ENCODE measurements around the gene VPS37D. TPM values are rescaled to one million over a fixed set of nuclear protein-coding genes. Genes with fewer than 3 reads are reported as not detected.
"Not testable (repeated sequence)": the region's sequence is repeated elsewhere in the genome, so short reads cannot be mapped to it uniquely, and the experiment has no call there.

Gene VPS37D
- total RNA-seq, 1 donor from 2014 or later = 2.6 TPM

DNA sequence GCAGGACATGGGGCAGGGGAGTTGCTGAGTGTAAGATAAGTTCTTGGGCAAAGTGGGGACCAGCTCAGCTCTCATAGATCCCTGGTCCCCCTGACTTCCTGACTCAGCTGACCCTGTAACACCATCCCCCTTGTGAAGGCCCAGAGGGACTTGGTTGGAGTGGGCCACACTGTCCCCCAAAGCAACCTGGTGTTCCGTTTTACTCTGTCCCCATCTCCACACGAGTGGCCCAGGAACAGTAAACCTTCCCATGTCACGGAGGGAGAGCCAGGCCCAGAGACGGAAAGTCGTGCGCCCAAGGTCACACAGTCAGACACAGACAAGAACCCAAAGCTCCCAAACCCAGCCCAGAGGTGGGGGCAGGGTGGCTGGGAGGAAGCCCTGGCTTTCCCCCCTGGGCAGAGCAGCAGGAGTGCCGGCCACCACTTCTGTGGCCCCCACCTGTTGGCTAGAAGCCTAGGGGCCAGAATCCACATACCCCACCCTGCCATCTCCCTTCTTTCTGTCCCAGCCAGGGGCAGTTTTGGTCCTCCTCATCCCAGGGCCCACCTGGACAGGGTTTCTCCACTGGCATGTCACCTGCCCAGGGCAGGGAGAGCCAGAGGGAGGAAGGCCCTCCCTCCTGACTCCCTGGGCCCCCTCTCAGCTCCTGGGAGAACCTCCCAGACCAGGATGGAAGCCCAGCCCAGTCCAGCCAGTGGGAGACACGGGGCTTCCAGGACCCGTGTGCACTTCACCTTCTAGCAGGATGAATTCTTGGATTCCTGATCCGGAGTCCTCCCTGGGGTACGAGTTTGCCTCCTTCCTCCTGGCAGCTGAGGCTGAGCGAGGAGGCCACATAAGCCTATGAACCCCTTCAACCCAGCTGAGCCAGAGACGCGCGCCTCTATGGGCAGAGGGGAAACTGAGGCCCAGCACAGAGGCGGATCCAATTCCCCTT, 20.6 kb upstream of the VPS37D start:
- no peak for DNase-seq (ENCODE audit: low read depth in 2 of 2)

GRCh38 chr7:73647725-73648592, 19.7 kb upstream of the VPS37D start:
- no peak for DNase-seq (ENCODE audit: low read depth in 2 of 2)

- DNase-seq (ENCODE audit: low read depth in 2 of 2) = no peak
Observed at GRCh38 chr7:73648593-73649332, 18.9 kb upstream of the VPS37D start.

- DNase-seq (ENCODE audit: low read depth in 2 of 2) = no peak
Observed at GRCh38 chr7:73649576-73649975, 18.1 kb upstream of the VPS37D start.

- DNase-seq (ENCODE audit: low read depth in 2 of 2) = no peak
Observed at GRCh38 chr7:73650524-73650923, 17.1 kb upstream of the VPS37D start.

GRCh38 chr7:73652541-73652949, 15.1 kb upstream of the VPS37D start:
- no peak for DNase-seq (ENCODE audit: low read depth in 2 of 2)

DNA sequence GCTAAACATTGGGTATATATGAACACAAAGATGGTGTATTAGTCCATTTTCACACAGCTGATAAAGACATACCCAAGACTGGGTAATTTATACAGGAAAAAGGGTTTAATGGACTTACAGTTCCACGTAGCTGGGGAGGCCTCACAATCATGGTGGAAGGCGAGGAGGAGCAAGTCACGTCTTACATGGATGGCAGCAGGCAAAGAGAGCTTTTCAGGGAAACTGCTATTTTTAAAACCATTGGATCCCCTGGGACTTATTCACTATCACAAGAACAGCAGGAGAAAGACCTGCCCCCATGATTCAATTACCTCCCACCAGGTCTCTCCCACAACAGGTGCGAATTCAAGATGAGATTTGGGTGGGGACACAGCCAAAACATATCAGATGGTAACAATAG, 12.3 kb upstream of the VPS37D start:
- not testable (repeated sequence) for DNase-seq (ENCODE audit: low read depth in 2 of 2)

GRCh38 chr7:73659983-73660382, 7.6 kb upstream of the VPS37D start:
- no peak for DNase-seq (ENCODE audit: low read depth in 2 of 2)

GRCh38 chr7:73660594-73660993, 7.0 kb upstream of the VPS37D start:
- not testable (repeated sequence) for DNase-seq (ENCODE audit: low read depth in 2 of 2)

DNA sequence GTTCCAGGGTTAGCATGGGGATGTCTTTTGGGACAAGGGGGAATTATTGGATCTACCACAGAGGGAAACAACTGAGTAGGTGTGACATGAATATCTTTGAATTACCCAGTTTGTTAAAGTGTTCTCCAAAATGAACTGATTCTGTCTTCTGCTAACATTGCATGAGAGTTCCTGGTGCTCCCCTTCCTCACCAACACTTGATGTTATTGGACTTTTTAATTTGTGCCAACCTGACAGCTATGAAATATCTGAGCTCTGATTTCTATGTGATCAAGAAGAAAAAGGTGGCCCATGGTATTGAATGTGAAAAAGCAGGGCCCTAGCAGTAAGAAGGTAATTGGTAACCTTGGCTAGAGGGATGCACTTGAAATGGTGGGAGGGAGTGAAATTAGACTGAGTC, 4.6 kb upstream of the VPS37D start:
- no peak for DNase-seq (ENCODE audit: low read depth in 2 of 2)

- peak in 1 of 2 donors; percentile 17 for DNase-seq (ENCODE audit: low read depth in 2 of 2)
Observed at GRCh38 chr7:73668103-73668885, 663 bp downstream of the VPS37D start.

- DNase-seq (ENCODE audit: low read depth in 2 of 2) = no peak
Observed at GRCh38 chr7:73668886-73669230, 1.2 kb downstream of the VPS37D start.

DNA sequence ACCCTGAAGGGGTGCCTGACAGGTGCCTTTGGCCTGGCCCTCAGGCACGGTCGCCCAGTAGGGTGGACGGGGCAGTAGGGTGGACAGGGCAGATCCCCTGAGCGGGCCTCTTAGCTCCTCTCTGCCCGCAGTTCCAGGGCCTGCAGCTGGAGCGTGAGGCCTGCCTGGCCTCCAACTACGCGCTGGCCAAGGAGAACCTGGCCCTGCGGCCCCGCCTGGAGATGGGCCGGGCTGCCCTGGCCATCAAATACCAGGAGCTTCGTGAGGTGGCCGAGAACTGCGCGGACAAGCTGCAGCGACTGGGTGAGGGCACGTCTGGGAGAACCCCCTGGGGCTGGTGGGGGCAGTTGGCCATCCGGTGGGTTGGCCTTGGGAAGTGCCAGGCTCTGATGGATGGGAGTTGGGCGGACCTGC, 1.7 kb downstream of the VPS37D start:
- DNase-seq (ENCODE audit: low read depth in 2 of 2) = no peak

GRCh38 chr7:73669858-73670385, 2.3 kb downstream of the VPS37D start:
- no peak for DNase-seq (ENCODE audit: low read depth in 2 of 2)

DNA sequence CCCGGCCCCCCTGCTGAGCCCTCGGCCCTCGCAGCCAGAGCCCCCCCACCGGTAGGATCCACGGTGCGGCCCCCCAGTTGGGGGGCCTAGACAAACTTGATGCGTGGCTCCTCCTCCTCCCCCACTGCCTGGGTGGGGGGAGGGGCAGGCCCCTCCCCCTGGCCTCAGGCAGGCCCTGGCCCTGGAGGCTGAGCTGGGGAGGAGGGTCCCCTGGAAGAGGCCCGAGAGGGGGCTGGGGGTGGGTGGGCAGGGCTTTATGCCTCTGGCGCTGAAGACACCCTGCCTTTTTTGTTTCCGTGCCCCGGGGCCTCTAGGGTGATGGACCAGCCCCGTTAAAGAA, 3.7 kb downstream of the VPS37D start:
- DNase-seq (ENCODE audit: low read depth in 2 of 2) = no peak

- no peak for DNase-seq (ENCODE audit: low read depth in 2 of 2)
Observed at GRCh38 chr7:73671857-73672445, 4.3 kb downstream of the VPS37D start.

DNA sequence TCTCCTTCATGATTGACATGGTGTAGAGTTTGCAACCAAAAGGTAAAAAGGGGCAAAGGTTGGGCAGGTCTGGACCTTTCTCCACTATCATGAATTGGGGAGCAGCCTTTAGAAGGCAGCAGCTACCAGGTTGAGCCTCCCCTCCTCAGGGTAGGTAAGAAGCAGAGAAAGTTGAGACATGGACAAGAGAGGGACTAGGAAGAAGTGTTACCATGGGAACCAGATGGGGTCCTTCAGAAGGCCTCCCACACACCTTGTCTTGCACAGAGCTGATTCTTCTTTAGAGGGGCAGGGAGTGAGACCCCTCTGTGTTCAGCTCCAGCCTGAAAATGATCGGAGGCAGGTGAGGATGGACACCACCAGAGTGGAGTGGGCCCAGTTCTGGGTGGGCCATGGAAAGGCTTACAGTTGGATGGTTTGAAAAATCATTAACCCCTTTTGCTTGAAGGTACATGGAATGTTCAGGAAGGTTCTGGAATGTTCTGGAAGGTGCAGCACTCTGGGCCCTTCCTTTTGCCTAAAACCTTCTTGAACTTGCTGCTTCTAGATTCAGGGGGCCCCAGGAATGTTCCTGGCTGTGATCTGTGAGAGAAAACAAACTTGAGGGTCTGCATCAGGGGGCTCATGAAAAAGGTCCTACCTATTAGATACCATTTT, 7.0 kb downstream of the VPS37D start:
- DNase-seq (ENCODE audit: low read depth in 2 of 2) = peak in 1 of 2 donors; percentile 14

DNA sequence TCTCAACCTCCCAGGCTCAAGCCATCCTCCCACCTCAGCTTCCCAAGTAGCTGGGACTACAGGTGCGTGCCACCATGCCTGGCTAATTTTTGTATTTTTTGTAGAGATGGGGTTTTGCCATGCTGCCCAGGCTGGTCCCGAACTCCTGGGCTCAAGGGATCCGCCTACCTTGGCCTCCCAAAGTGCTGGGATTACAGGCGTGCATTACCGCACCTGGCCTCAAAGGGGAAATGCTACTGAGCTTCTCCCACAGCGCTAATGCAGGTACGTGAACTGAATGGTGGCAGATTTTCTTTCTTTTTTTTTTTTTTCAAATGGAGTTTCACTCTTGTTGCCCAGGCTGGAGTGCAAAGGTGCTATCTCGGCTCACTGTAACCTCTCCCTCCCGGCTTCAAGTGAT, 8.4 kb downstream of the VPS37D start:
- not testable (repeated sequence) for DNase-seq (ENCODE audit: low read depth in 2 of 2)

DNA sequence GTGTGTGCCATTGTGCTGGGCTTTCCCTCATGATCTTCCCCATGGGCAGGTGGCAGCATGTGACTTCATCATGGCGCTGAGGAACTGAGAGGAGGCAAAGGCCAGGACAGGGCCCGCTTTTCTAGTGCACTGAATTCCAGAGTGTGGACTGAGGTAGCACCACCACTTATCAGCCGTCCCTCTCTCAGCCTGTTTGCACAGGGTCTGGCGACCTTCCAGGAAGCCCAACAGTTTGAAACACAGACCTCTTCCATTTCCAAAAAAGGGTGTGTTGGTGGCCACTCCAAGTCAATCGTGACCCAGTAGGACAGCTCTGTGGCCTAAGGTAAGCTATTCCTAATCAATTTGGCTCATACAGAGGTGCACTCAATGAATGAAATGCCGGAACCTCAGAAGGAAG, 11.2 kb downstream of the VPS37D start:
- no peak for DNase-seq (ENCODE audit: low read depth in 2 of 2)

DNA sequence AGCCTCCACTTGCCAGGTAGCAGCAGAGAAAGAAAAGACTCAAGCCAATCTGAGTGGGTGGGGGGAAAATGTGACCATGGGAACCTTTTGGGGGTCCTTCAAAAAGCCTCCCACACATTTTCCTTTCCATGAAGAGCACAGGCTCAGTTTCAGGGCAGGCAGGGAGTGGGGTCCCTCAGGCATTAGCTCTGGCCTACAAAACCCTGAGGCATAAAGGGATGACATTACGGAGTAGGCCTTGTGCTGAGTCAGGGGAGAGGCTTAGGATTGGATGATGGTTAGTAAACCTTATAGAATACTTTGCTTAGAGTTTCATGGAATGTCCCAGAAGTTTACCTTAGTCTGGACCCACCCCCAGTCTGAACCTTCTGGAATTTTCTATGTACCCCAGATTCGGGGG, 12.1 kb downstream of the VPS37D start:
- no peak for DNase-seq (ENCODE audit: low read depth in 2 of 2)
